Stimulated activated CD4-positive, alpha-beta T cell treated with anti-CD3 and anti-CD28 coated beads, TNF-alpha, amount 100 ng/mL, for 1 hour (primary cell): Measurements from ENCODE around the gene ASTL.

Experiments
- DNase-seq, 3 donors: peaks; one replicate each; pipeline ENCODE4 v3.0.0-alpha.2; 2020; ENCODE audit warnings: low read depth in 3 of 3, low spot score in 1 of 3

Gene ASTL

DNA sequence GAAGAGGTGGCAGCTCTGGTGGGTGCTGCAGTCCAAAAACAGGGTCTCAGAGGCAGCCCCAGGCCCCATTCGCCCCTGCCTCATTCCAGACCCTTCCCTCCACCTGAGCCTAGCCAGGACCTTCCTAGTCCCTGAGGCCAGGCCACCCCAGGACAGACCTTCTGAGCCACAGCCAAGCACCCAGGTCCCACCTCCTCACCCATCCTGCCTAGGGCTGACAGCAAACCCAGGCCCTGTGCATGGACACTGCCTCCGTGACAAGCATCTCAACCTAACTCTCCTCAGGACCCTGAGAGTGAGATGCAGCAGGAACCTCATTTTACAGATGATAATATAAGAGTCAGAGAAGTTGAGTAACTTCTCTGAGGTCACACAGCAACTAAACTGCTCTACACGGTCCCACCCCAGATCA lies 37.4 kb downstream of the ASTL start:
- no peak for DNase-seq

DNA sequence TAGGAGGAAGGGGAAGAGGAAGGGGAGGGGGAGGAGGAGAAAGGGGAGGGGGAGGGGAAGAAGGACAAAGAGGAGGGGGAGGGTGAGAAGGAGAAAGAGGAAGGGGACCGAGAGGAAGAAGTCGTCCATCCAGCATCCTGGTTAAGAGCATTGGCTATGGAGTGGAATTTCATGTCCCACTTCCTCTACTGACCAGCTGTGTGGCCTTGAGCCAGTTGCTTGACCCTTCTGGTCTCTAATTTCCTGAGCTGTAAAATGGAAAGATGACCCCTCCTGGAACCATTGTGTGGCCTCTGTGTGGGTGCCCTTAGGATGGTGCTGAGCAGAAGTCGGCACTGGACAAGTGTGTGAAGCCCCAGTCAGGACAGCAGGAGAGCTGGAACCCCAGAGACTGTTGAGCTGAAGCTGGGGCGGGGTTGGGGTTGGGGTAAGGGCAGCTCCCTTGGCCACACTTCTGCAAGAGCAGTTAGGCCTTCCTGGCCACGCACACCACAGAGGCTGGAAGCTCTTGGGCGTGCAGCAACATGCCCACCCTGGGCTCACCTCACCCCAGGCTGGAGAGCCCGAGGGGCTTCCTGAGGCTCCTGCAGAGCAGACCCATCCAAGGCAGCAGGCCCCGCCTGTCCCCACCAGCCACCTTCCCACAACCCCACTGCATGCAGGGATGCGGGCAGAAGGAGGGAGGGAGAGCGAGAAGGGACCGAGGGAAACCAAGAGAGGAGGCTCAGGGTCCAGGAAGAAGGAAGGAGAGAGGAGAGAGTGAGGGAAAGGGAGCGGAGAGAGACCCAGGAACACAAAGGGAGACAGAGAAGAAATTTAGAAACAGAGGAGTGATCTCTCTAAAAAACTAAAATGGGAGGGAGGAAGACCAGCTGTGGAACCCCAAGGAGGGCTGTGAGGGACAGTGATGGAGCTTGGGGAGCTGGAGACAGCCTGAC lies 38.2 kb downstream of the ASTL start:
- no peak for DNase-seq

DNA sequence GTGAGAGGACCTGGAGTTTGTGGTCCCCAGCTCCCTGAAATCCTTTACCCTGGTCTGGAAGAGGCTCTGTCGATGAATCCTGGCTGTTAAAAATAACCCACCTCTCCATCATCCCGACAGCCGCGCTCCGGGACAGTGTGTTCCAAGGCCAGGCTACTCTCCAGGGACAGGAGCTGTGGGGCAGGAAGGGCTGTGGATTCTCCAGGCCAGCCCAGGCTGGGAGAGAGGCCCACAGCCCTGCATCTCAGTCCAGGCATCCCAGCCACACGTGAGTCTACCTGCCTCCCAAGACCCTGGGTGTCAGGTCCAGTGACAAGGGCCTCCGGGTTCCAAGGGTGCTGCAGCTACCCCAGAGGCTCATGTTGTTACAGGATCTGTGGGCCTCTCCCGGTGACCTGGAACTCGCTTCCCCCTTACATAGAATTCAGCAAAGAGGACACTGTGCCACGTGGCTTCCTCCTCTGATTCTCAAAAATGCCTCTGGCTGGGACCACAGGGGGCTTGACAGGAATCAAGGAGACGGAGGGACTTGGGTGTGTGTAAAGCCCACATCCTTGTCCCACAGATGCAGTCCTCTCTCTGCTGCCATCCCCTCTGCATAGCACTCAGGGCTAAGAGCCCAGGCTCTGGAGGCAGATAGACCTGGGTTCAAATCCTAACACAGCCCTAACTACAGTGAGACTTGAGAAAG lies 39.3 kb downstream of the ASTL start:
- no peak for DNase-seq

DNA sequence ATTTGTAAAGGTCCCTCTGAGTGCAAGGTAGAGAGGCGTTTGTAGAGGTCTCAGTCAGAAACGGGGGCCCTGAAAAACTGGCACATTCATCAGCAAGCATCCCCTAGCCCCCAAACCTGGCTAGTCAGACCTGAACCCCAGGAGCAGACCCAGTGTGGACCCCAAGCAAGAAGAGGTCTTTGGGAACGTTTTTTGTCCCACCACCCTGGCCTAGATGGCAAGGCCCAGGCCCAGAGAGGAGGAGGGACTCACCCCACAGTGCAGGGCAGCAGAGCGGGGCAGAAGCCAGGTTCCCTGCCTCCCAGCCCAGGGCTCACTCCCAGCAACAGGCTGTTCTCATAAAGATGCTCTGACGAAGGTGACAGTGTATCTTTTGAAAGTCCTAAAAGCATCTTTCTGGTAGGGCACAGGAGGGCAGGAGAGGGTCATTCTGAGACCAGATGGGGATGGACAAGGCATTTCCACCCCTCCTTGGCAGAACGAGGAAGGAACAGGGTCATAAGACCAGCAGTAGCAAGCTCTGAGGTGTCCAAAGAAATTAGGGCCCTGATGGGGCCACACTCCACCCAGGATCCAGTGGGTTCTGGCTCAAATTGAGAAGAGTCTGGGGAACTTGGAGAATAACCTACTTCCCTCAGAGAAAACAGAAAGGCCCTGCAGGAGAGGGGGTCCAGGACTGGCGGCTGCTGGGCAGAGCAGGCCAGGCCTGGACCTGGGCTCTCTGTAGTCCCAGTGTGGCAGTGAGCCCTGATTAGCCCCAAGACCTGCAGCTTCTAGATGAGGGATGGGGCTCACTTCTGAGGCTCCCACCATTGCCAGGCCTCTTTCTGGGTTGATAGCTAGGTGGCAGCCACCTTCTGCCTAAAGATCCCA lies 40.1 kb downstream of the ASTL start:
- no peak for DNase-seq

DNA sequence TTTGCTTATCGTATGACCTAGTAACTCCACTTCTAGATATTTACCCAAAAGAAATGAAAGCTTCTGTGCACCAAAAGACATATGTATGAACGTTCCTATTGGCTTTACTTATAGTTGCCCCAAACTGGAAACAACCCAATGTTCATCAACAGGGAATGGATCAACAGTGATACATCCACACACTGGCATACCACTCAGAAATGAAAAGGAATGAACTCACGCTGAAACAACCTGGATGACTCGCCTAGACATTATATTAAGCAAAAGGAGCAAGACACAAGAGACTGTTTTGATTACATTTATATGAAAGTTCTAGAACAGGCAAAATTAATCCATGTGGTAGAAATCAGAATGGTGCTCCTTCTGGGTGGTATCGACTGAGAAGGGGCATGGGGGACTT lies 40.9 kb downstream of the ASTL start:
- DNase-seq = no peak

DNA sequence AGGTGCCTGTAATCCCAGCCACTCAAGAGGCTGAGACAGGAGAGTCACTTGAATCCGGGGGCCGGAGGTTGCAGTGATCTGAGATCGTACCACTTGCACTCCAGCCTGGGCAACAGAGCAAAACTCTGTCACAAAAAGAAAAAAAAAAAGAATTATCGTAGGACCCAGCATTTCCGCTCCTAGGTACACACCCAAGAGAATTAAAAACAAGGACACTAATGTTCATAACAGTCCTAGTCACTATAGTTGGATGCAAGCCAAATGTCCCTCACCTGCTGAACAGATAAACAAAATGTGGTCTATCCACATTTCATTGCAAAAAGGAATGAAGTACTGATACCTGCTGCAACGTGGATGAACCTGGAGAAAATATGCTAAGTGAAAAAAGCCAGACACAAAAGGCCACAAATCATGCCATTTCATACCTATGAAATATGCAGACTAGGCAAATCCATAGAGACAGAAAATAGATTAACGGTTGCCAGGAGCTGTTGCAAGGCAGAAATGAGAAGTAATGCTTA lies 43.1 kb downstream of the ASTL start:
- no peak for DNase-seq

DNA sequence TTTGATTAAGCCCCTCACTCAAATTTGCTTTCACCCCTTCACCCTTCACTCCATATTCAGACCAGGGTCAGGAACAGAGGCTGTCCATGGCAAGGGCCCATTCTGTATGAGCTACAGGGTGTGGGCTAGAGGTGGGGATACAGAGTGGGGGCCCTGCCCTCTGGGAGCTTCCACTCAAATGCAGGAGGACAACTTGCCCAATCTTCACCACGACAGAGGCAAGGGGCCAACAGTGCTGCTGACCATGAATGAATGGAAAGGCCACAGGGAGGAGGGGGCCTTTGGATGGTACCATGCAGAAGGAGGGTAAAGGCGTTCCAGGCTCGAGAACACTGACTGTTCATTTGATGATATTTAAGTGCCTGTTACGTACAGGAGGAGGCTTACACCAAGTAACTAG lies 44.8 kb downstream of the ASTL start:
- no peak for DNase-seq

DNA sequence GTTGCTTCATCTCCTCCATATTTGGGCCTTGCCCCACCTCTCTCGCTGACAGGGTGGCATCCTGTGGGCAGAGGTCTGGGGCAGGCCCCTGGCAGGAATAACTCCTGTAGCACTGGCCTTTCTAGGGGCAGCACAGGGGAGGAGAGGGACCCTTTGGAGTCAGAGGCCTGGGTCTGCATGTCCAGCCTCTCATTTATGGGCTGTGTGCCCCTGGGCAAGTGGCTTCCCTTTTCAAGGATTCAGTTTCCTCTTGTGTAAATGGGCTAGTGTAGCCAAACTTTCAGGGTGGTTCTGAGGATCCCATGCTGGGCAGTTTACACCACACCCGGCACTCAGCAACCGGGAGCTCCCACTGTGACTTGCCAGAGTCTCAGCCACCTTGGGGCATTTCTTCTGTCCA lies 45.4 kb downstream of the ASTL start:
- no peak for DNase-seq

DNA sequence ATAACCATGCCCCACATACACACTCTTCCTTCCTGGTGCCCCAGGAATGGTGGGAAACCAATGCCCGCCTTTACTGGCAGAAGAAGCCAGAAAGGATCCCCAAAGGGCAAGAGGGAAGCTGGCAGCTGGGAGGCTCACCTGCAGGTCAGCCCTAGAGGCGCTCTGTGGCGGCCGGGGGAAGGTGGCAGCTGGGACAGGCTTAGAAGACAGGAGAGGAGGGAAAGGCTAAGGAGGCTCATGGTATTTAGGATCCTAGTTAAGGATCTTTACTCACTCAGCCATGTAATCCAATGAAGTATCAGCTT lies 45.8 kb downstream of the ASTL start:
- DNase-seq = no peak

DNA sequence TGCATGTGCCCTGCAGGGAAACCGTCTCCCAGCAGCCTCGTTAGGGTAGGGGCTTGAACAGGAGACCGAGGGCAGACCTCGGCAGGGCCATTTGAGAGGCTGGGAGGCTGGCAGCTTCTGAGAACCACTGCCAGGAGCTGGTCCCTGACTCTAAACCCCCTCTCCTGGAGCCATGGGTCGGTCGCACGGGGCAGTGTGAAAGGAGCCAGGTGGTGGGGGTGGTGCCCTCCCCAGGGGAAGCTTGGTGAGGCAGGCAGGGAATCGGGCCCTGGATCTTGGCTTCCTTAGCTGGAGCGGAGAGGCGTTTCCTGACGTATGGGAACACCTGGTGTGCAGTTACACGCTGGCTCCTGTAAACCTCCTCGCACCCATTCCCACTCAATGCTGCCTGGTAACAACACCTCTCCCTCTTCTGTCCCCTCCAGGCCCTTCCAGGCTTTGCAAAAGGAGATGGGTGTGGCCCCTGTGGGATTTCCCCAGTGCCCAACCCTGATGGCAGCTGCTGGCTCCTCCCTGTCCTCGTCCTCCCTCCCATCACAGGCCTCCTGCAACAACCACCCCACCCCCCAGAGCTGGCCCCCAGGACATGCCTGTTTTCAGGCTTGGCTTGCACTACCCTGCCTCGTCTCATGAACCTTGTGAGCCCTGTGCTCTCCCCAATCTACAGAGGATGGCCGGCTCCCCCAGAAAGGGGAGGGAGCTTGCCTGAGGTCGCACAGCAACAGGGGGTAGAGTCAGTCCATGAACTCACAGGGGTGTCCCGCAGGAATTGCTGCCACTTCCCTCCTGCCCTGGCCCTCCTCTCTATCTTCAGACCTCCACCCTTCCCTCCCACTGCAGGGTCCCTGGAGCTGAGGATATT lies 46.4 kb downstream of the ASTL start:
- DNase-seq = no peak

DNA sequence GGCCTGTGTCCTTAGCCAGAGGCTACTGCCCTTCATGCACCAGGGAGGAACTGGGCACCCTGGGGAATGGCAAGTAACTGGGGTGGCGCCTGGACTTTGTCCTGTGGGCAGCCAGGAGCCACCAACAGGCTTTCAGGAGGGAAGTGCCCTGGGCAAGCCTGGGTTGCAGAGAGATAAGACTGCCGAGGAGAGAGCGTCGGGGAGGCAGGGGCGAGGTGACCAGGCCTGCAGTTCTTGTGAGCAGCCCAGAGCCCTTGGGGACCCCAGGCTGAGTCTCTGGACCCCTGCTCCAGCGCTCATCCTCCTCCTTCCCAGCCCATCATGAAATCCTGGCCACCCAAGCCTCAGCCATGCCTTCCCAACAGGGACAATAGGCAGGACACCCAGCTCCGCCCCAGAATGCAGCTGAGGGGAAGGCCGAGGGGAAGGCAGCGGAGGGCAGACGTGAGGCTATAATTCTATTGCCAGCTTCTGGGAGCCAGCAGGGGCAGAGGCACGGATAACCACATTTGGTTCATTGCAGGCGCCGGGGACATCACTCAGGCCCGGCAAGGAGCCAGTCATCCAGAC lies 47.1 kb downstream of the ASTL start:
- DNase-seq = no peak

DNA sequence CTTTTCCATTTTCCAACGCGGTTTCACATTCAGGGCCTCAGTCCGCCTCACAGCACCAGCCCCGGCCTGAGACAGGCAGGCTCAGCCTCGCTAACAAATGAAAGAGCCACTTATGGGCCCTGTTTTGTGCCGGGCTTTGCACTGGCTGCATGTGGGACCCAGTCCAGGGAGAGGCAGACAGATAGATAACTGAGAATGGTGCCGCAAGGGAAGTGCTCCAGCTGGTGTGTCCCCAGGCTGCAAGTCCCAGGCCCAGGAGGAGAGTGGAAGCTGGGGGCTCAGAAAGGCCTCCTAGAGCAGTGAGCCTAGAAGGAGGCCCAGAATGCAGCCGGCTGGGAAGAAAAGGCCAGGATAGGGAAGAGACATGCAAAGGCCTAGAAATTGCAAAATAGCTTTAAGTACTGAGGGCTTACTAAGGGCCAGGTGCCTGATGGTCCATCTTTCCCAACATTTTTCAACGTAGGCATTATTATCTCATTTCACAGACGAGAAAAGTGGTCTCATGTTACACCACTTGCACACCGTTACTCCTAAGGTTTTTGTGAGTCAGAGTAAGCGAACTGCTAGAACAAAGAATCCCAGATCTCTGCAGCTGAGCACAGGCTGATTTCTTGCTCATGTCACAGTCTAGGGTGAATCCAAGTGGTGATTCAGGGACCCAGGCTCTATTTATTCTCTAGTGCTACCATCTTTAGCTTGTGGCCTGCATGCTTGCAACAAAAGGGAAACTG lies 47.9 kb downstream of the ASTL start:
- no peak for DNase-seq

DNA sequence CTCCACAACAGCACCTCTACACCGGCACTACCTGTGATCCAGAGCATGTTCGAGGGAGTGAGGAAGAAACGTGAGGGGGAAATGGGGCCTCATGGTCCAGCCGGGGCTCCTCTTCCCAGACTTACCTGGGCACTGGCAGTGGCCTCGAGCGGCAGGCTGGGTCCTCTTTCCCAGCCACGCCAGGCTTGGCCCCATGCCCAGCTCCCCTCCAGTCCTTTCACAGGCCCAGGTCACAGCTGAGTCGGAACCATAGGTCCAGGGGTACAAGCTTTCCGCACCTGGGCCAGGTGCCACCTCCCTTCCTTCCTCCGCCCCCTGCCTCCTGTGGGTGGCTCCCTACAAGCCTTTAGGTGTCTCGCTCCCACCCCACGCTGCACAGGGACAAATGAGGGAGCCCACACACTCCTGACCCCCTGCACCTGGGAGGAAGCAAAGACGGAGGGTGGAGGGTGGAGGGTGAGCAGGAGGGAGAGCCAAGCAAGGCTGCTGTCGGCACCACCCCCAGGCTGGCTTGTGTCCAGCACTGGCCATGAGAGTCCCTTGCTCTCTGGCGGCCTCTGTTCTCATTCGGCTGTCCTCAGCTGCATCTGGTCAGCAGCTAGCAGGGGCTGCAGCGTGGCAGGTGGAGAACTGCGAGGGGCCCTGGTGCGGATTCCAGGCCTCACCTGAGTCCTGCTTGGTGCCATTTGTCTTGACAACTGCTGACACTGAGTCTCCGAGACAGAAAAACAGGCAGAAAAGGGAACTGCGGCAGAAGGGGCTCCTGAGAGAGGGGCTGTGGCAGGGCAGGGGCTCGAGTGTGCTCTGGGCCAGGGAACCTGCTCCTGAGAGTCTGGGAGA lies 48.7 kb downstream of the ASTL start:
- DNase-seq = no peak

DNA sequence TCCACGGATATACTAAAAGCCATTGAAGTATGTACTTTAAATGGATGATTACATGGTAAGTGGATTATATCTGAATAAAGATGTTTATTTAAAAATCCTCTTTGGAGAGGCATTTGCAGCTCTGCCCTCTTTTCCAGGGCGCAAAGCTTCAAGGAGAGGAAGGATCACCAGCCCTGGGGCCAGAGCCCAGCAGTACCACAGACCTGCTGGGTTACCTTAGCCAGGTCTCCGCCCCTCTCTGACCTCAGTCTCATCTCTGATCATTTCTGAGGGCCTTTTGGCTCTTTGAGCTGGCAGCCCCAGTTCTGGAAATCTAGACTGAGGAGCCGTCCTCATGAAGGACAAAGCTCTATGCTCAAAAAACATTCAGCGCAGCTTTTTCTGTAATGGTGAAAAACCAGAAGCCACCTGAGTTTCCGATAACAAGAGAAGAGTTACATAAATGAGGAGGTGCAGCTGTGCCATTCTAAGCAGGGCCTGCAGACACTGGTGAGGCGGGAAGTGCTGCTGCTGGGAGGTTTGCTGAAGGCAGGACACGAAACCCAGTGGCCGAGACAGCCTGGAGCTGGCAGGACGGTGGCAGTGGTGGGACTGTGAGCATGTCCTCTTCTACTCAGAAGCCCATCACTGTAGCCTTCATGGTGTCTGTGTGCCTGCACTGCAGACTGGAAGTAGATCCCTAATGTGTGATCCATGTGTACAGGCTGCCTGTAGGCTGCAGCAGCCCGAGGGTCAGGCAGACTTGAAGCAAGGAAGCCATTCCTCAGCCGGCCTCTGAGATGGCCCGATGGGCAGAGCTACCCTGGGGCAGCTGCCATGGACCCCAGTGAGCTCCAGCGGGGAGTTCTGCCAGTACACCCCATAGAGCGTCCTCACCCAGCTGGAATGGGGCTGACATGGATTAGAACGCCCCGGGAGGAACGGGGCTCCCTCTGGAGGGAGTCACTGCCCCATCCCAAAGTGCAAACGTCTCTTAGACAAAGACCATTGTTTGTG lies 49.7 kb downstream of the ASTL start:
- DNase-seq = no peak

DNA sequence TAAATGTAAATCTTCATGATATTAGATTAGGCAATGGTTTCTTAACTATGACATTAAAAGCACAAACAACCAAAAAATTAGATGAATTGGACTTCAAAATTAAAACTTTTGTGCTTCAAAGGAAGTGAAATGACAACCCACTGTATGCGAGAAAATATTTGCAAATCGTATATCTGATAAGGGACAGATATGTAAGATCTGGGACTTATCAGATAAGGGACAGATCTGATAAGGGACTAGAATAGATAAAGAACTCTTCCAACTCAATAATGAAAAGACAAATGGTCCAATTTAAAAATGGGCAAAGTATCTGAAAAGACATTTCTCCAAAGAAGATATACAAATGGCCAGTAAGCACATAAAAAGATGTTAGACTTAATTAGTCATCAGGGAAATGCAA lies 51.2 kb downstream of the ASTL start:
- no peak for DNase-seq

DNA sequence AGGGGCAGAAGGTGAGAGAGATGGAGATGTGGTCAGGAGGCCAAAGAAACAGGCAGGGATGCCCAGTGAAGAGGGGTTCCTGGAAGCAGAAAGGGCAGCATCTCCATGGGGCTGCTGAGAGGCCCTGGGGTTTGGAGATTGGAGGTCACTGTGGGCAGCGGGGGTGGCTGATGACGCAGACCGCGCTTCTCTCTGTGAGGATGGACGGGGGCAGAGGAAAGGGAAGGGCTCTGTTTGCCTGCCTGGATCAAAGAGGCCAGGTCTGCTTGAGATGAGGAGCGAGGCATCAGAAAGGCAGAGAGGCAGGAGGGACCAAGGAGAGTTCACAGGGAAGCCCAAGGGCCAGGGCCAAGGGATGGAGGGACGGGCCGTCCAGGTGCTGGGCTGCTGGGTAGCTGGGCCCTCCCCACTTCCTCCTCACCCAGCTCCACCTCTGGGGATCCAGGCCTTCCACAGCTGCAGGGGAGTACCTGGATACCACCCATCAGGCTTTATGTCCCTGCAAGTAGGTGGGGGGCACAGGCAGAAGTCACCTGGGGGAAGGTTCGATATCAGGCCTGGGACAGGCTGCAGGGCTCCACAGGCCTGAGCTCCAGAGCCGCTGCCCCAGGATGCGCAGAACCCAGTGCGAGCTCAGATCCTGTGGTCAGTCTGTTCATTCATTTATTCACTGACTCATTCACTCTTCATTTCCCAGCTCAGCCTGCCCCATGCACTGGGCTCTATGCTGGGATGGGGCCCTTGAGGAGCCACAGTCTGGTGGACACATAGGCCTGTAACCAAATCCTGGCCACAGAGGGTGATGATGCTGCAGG lies 52.6 kb downstream of the ASTL start:
- DNase-seq = no peak
